Erythroblast (primary cell): ENCODE measurements around the gene CUL1.

Experiments
- GATA1 ChIP-seq: IDR thresholded peaks from 2 replicates; pipeline ENCODE4 v1.6.1; 2011; ENCODE audit warnings: low read depth, mild to moderate bottlenecking, control low read depth, low read length, moderate library complexity
- POLR2A ChIP-seq: IDR thresholded peaks from 2 replicates; pipeline ENCODE4 v1.6.1; 2011; ENCODE audit warnings: mild to moderate bottlenecking, low read length

GRCh38 chr7:148825338-148825737, 126.6 kb downstream of the CUL1 start:
- TF ChIP-seq POLR2A: no peak
- no peak for TF ChIP-seq GATA1
